ENCODE data around the gene CACNA2D2. TPM values are rescaled to one million over a fixed set of nuclear protein-coding genes. Genes with fewer than 3 reads are reported as not detected.
A peak's percentile ranks its signal among the peaks of the same experiment; 100 is the strongest.

The CACNA2D2 gene
- total and polyA plus RNA-seq, 2 of the 8 experiments (the other 6 are each of a cell fraction or from before 2014, with no cell fraction given), result 14.1 to 25.0 TPM

DNA sequence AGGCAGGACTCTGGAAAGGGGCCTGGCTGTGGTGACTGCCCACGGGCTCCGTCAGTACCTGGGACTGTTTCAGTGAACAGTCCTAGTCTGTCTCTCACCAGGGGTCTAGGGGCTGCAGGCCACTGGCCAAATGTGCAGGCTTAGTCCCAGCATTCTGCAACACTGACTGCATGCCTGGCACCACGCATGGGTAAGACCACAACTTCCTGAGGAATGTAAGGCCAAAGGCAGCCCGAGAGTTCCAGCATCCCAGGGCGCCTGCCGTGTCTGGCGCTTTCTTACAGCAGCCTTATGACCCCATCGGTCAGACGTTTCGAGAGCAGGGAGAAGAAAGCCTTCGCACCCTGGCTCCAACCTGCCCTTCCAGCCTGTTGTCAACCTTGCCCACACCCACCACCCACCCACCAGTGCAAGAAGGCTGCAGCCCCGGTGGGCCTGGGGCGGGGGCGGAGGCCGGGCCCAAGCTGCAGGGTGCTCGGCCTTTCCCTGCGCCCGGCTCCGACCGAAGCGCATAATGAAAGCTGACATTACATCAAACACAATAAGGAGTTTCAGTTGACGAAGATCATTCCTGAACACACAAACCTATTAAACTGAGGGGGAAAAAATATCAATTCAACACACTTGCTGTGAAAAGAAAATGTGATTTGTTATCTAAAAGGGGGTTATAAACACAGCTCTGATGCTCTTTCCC is 114.6 kb downstream of the CACNA2D2 start:
- Histone ChIP-seq H3K36me3 (ENCODE audit: control insufficient read depth in 2 of 4, insufficient read depth in 4 of 4, low read length in 3 of 4) (no peaks in the 10 kb centered on the region), H3K14ac (ENCODE audit: insufficient read length) (no peak overlapping the region), H2BK5ac (ENCODE audit: low read depth, low read length) (no peak overlapping the region), H3K79me1 (ENCODE audit: low read depth, low read length) (no peaks in the 10 kb centered on the region), H3K9me3 (ENCODE audit: insufficient read depth in 2 of 2, low read depth in 1 of 2, low read length in 1 of 2) (no peaks in the 10 kb centered on the region), H2AFZ (ENCODE audit: low read length) (no peak overlapping the region), H3K27me3 (replicated peaks in 1 of 4; ENCODE audit: control insufficient read depth in 3 of 4, extremely low read depth in 1 of 4, insufficient read depth in 3 of 4, low read length in 3 of 4) (no peaks in the 10 kb centered on the region), H2BK120ac (replicated peaks; ENCODE audit: low read depth, low read length) (no peak overlapping the region), H4K20me1 (replicated peaks in 1 of 2; ENCODE audit: control insufficient read depth in 1 of 2, insufficient read depth in 2 of 2, low read length in 2 of 2) (peaks cover 0 to 3% of the 10 kb centered on the region in 2 experiments), H3K56ac (replicated peaks; ENCODE audit: insufficient read length, low read depth, low read length) (no peak overlapping the region), H4K5ac (ENCODE audit: insufficient read length, low read depth, low read length) (no peak overlapping the region), H3K9ac (replicated peaks in 1 of 4; ENCODE audit: extremely low read depth in 1 of 4, low read depth in 3 of 4, low read length in 3 of 4) (no peak overlapping the region), H3K4me2 (ENCODE audit: insufficient read depth in 1 of 2, low read depth in 2 of 2, low read length in 2 of 2) (no peak overlapping the region), H2AK5ac (ENCODE audit: low read depth, low read length) (no peak overlapping the region), H3K4ac (replicated peaks; ENCODE audit: insufficient read length, low read depth, low read length) (no peak overlapping the region), H3K23me2 (ENCODE audit: low read depth, low read length) (no peaks in the 10 kb centered on the region), H3K18ac (ENCODE audit: extremely low read depth, low read length) (no peak overlapping the region; the same call in 1 of the 2 replicates), H2BK15ac (ENCODE audit: low read length) (no peak overlapping the region), H4K8ac (ENCODE audit: extremely low read depth, insufficient read depth, low read length) (peak overlapping the region; percentile 6; the same call in 1 of the 2 replicates), H3K27ac (ENCODE audit: low read depth, low read length) (no peak overlapping the region), H4K91ac (replicated peaks; ENCODE audit: insufficient read length, low read length) (no peak overlapping the region), H3K4me3 (ENCODE audit: extremely low read depth in 1 of 4, insufficient read depth in 2 of 4, low read depth in 3 of 4, low read length in 4 of 4) (no peak overlapping the region), H3K23ac (ENCODE audit: insufficient read length) (no peak overlapping the region), H2BK20ac (ENCODE audit: low read length) (no peak overlapping the region), H3K4me1 (replicated peaks in 1 of 4; ENCODE audit: control insufficient read depth in 3 of 4, insufficient read depth in 4 of 4, low read length in 3 of 4) (peaks cover 0 to 2% (median under 1%) of the 10 kb centered on the region in 4 experiments; a peak in 3 of 7 replicates), H2BK12ac (ENCODE audit: low read depth, low read length) (no peak overlapping the region), H3K79me2 (ENCODE audit: control insufficient read depth in 1 of 2, insufficient read depth in 2 of 2, low read length in 2 of 2) (no peaks in the 10 kb centered on the region)
- FAIRE-seq (no peak), DNase-seq (ENCODE audit: low read depth in 1 of 2, low spot score in 2 of 2) (no peak)
- ChIA-PET POLR2A (ENCODE audit: partially characterized antibody) (interaction anchor here (0.9 kb wide), 1 partner anchor 127 kb away, joined by 3 read pairs; no protein-coding TSS in a partner anchor), CTCF (ENCODE audit: partially characterized antibody) (interaction anchor here (0.7 to 9.3 kb wide), 17 partner anchors 10 to 182 kb away, joined by 3 to 136 read pairs (median 6); partner anchors contain the start of genes CYB561D2, NPRL2 and ZMYND10)
- TF ChIP-seq POLR2AphosphoS5 (IDR thresholded peaks at IDR 0.05; ENCODE audit: low read depth, low read length) (no peak), KDM4A (IDR thresholded peaks at IDR 0.05; ENCODE audit: low read depth, low read length, severe bottlenecking) (no peak), EZH2 (IDR thresholded peaks at IDR 0.05; ENCODE audit: low read depth, low read length, severe bottlenecking) (no peak), YY1 (IDR thresholded peaks at IDR 0.05; ENCODE audit: low read depth, low read length) (no peak), SP4 (IDR thresholded peaks at IDR 0.05; ENCODE audit: low read length) (no peak), NANOG (IDR thresholded peaks at IDR 0.05; ENCODE audit: insufficient read depth, low read depth, low read length, poor library complexity, severe bottlenecking) (no peak)
- TF ChIP-seq, protein P1, sequence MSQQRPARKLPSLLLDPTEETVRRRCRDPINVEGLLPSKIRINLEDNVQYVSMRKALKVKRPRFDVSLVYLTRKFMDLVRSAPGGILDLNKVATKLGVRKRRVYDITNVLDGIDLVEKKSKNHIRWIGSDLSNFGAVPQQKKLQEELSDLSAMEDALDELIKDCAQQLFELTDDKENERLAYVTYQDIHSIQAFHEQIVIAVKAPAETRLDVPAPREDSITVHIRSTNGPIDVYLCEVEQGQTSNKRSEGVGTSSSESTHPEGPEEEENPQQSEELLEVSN (IDR thresholded peaks at IDR 0.05), result no peak
- WGBS, 2 experiments (ENCODE audit: extremely low coverage in 1 of 2, insufficient coverage in 1 of 2, insufficient read length in 1 of 2, insufficient replicate concordance in 2 of 2, low coverage in 1 of 2, low lambda C conversion rate in 2 of 2, missing lambda C conversion rate in 1 of 2), result 92% methylated on average over 22 of the region's 22 CpGs; no CpG with 5 or more reads in 1 of the 2 experiments

All from H1 (cell line).